Progenitor cell of endocrine pancreas (in vitro differentiated cells): Measurements from ENCODE around the gene TMEM132E. TPM values are rescaled to one million over a fixed set of nuclear protein-coding genes. Genes with fewer than 3 reads are reported as not detected.

Experiments used
- DNase-seq: peaks from one replicate; pipeline ENCODE4 v3.0.0; 2021; ENCODE audit warnings: low spot score; ENCODE audit not compliant: unreplicated experiment
- H3K27ac Mint-ChIP-seq: 2 replicates; pipeline ENCODE4 v1.8.0; 2021; ENCODE audit warnings: mild to moderate bottlenecking, moderate library complexity, mixed read lengths
- H3K27me3 Mint-ChIP-seq: 2 replicates; pipeline ENCODE4 v1.8.0; 2021; ENCODE audit warnings: mixed read lengths
- H3K36me3 Mint-ChIP-seq: 2 replicates; pipeline ENCODE4 v1.8.0; 2022; ENCODE audit warnings: mixed read lengths; ENCODE audit not compliant: insufficient read depth
- H3K4me1 Mint-ChIP-seq: 2 replicates; pipeline ENCODE4 v1.8.0; 2021; ENCODE audit warnings: low read depth, mixed read lengths
- H3K4me3 Mint-ChIP-seq: 2 replicates; pipeline ENCODE4 v1.8.0; 2021; ENCODE audit warnings: low read depth, mild to moderate bottlenecking, moderate library complexity, mixed read lengths
- H3K9me3 Mint-ChIP-seq: 2 replicates; pipeline ENCODE4 v1.8.0; 2021; ENCODE audit warnings: low read depth, mixed read lengths
- CTCF ChIP-seq: fragments of 200-600 bp; sonication (generic); IDR thresholded peaks from one replicate; pipeline ENCODE4 v1.5.0; 2021; ENCODE audit warnings: antibody characterized with exemption, mild to moderate bottlenecking; ENCODE audit not compliant: unreplicated experiment
- total RNA-seq: library from RNA; stranded (reverse); gene quantifications from 2 replicates; pipeline ENCODE4 v1.2.1, GENCODE V29; 2021

TMEM132E gene
- total RNA-seq, 1 donor from 2014 or later = 0.05 TPM

- Mint-ChIP-seq H3K9me3 (no peaks in the 10 kb centered on the region), H3K4me3 (no peak overlapping the region)
These were observed 13.7 kb upstream of the TMEM132E start for GRCh38 chr17:34565713-34566112.

GRCh38 chr17:34566201-34566600 is 13.2 kb upstream of the TMEM132E start:
- no peaks in the 10 kb centered on the region for H3K4me1 Mint-ChIP-seq
- no peaks in the 10 kb centered on the region for H3K9me3 Mint-ChIP-seq
- TF ChIP-seq CTCF = no peak
- H3K27ac Mint-ChIP-seq = no peak overlapping the region
- H3K4me3 Mint-ChIP-seq = no peak overlapping the region
- DNase-seq = no peak
- H3K27me3 Mint-ChIP-seq = peaks cover 48% of the 10 kb centered on the region
- no peaks in the 10 kb centered on the region for H3K36me3 Mint-ChIP-seq

More at GRCh38 chr17:34565713-34566112, 13.7 kb upstream of the TMEM132E start:
- Mint-ChIP-seq H3K36me3 (no peaks in the 10 kb centered on the region), H3K27me3 (peaks cover 46% of the 10 kb centered on the region), H3K4me1 (no peaks in the 10 kb centered on the region), H3K27ac (no peak overlapping the region)
- no peak for DNase-seq
- TF ChIP-seq CTCF = no peak

- Mint-ChIP-seq H3K27ac (no peak overlapping the region), H3K9me3 (no peaks in the 10 kb centered on the region), H3K36me3 (no peaks in the 10 kb centered on the region), H3K27me3 (peaks cover 47% of the 10 kb centered on the region), H3K4me1 (no peaks in the 10 kb centered on the region), H3K4me3 (no peak overlapping the region)
- DNase-seq = no peak
- no peak for TF ChIP-seq CTCF
These were observed 12.5 kb upstream of the TMEM132E start for GRCh38 chr17:34566873-34567272.

GRCh38 chr17:34567691-34568465 is 11.5 kb upstream of the TMEM132E start:
- no peak for DNase-seq
- Mint-ChIP-seq H3K27me3 (peaks cover 46% of the 10 kb centered on the region), H3K4me1 (no peaks in the 10 kb centered on the region)

GRCh38 chr17:34568953-34569352 is 10.4 kb upstream of the TMEM132E start:
- no peak for TF ChIP-seq CTCF
- no peak overlapping the region for H3K27ac Mint-ChIP-seq
- H3K27me3 Mint-ChIP-seq = peaks cover 46% of the 10 kb centered on the region
- no peak for DNase-seq
- H3K9me3 Mint-ChIP-seq = no peaks in the 10 kb centered on the region
- no peaks in the 10 kb centered on the region for H3K4me1 Mint-ChIP-seq
- no peak overlapping the region for H3K4me3 Mint-ChIP-seq
- H3K36me3 Mint-ChIP-seq = no peaks in the 10 kb centered on the region

More at GRCh38 chr17:34567691-34568465, 11.5 kb upstream of the TMEM132E start:
- Mint-ChIP-seq H3K9me3 (no peaks in the 10 kb centered on the region), H3K27ac (no peak overlapping the region), H3K36me3 (no peaks in the 10 kb centered on the region), H3K4me3 (no peak overlapping the region)
- TF ChIP-seq CTCF = no peak
